Ovary (tissue), 3 donors: ENCODE measurements around the gene AMFR.

Experiments used
- EP300 ChIP-seq: sonication (generic); formaldehyde crosslinking; IDR thresholded peaks from one replicate; pipeline ENCODE4 v1.6.1; 2017; ENCODE audit warnings: antibody characterized with exemption
- POLR2A ChIP-seq: fragments of 450-650 bp; IDR thresholded peaks from one replicate; pipeline ENCODE4 v1.6.1; 2017; ENCODE audit warnings: antibody characterized with exemption, mild to moderate bottlenecking, moderate library complexity
- TF ChIP-seq, protein P1 (sequence below), 3 donors: fragments of 450-650 bp in 2 of 3; fragments of 200-600 bp in 1 of 3; IDR thresholded peaks; one replicate each; pipeline versions ENCODE4 v1.5.1 to v1.8.0; 2016 to 2022; ENCODE audit warnings: antibody characterized with exemption in 3 of 3, mild to moderate bottlenecking in 1 of 3
- donor health status: DM: no; HTN: no; CAD: no.

DNA sequence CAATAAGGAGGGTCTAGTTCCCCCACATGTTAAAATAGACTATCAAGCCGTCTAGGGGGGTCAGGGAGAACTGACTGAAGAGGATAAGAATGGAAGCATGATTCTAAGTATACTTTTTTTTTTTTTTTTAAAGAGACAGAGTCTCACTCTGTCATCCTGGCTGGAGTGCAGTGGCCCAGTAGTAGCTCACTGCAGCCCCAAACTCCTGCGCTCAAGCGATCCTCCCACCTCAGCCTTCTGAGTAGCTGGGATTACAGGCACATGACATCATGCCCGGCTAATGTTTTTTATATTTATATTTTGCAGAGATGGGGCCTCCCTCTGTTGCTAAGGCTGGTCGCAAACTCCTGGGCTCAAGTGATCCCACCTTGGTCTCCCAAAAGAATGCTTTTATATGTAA lies 14.2 kb downstream of the AMFR start:
- no peak for TF ChIP-seq POLR2A
- TF ChIP-seq, protein P1, sequence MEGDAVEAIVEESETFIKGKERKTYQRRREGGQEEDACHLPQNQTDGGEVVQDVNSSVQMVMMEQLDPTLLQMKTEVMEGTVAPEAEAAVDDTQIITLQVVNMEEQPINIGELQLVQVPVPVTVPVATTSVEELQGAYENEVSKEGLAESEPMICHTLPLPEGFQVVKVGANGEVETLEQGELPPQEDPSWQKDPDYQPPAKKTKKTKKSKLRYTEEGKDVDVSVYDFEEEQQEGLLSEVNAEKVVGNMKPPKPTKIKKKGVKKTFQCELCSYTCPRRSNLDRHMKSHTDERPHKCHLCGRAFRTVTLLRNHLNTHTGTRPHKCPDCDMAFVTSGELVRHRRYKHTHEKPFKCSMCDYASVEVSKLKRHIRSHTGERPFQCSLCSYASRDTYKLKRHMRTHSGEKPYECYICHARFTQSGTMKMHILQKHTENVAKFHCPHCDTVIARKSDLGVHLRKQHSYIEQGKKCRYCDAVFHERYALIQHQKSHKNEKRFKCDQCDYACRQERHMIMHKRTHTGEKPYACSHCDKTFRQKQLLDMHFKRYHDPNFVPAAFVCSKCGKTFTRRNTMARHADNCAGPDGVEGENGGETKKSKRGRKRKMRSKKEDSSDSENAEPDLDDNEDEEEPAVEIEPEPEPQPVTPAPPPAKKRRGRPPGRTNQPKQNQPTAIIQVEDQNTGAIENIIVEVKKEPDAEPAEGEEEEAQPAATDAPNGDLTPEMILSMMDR (IDR thresholded peaks at IDR 0.05) = no peak
- no peak for TF ChIP-seq EP300
